K562 (cell line): ENCODE measurements around the gene MRFAP1. TPM values are rescaled to one million over a fixed set of nuclear protein-coding genes. Genes with fewer than 3 reads are reported as not detected.
"Not testable (repeated sequence)": the region's sequence is repeated elsewhere in the genome, so short reads cannot be mapped to it uniquely, and the experiment has no call there.

Experiments
- ATAC-seq: fragments of 200-7000 bp; cut with Tn5 transposase; 3 replicates; pipeline ENCODE4 v1.9.1; 2020; ENCODE audit warnings: moderate library complexity
- BruUV-seq: library from RNA; stranded (reverse); fragments of 400-500 nt; replicated peaks from 2 replicates; lab custom pipeline; 2021; lab: Mats Ljungman, UMichigan
- CTCF ChIA-PET: fragments of 300-600 bp; formaldehyde crosslinking; extraction: SDS; loops from one replicate; lab custom pipeline; 2021; ENCODE audit warnings: low intra/inter-chr PET ratio; lab: Yijun Ruan, JAX
- POLR2A ChIA-PET: fragments of 300-600, 350-650 bp; sonication (Branson Sonifier 250); formaldehyde crosslinking; extraction: SDS; loops from one replicate; lab custom pipeline; 2021; ENCODE audit warnings: antibody characterized with exemption, inconsistent platforms; lab: Yijun Ruan, JAX
- DNase-seq, 4 experiments: peaks; one replicate each; pipeline versions ENCODE4 v3.0.0 to v3.0.0-alpha.2; 2011 to 2018; ENCODE audit warnings: low spot score in 3 of 4, mixed read lengths in 3 of 4; ENCODE audit errors: extremely low read depth in 1 of 4
- FAIRE-seq: peaks from 2 replicates; lab custom pipeline; 2011; peaks lifted over from hg19 to GRCh38; lab: Jason Lieb, UNC
- H2AFZ ChIP-seq: 2 replicates; pipeline ENCODE4 v1.6.0; 2011; ENCODE audit warnings: low read depth, low read length, control low read depth, inconsistent platforms
- H3K27ac ChIP-seq: fragments of 200-600 bp; 3 replicates; pipeline ENCODE4 v1.8.0; 2011; ENCODE audit warnings: low read depth, mild to moderate bottlenecking, control low read depth, inconsistent platforms, low read length, moderate library complexity, mixed read lengths; ENCODE audit errors: extremely low read depth
- H3K27me3 ChIP-seq, 2 experiments: fragments of 300-600 bp in 1 of 2; 2 replicates in 1 of 2; 3 replicates in 1 of 2; pipeline versions ENCODE4 v1.6.0 to v1.8.0; 2011; ENCODE audit warnings: inconsistent platforms in 2 of 2, low read length in 2 of 2, mild to moderate bottlenecking in 1 of 2, mixed read lengths in 1 of 2, moderate library complexity in 1 of 2; ENCODE audit not compliant: control insufficient read depth in 2 of 2, insufficient read depth in 2 of 2
- H3K36me3 ChIP-seq: fragments of 300-600 bp; 3 replicates; pipeline ENCODE4 v1.8.0; 2011; ENCODE audit warnings: mild to moderate bottlenecking, low read length, inconsistent platforms; ENCODE audit not compliant: control insufficient read depth, insufficient read depth
- H3K4me1 ChIP-seq, 2 experiments: fragments of 200-600 bp in 1 of 2; replicated peaks in 1 of 2; 2 replicates in 1 of 2; 3 replicates in 1 of 2; pipeline versions ENCODE4 v1.5.1 to v1.8.0; 2011; ENCODE audit warnings: inconsistent platforms in 2 of 2, low read length in 2 of 2, mild to moderate bottlenecking in 1 of 2, mixed read lengths in 1 of 2, moderate library complexity in 1 of 2; ENCODE audit not compliant: control insufficient read depth in 2 of 2, insufficient read depth in 2 of 2
- H3K4me2 ChIP-seq: 2 replicates; pipeline ENCODE4 v1.6.1; 2011; ENCODE audit warnings: low read length, control low read depth, inconsistent platforms, mixed read lengths; ENCODE audit not compliant: insufficient read depth
- H3K4me3 ChIP-seq: fragments of 200-600 bp; sonication (generic), shearing (Covaris generic); 2 replicates; pipeline ENCODE4 v1.5.1; 2016; ENCODE audit warnings: control low read depth, inconsistent platforms
- H3K79me2 ChIP-seq: fragments of 200-600 bp; 3 replicates; pipeline ENCODE4 v1.8.0; 2011; ENCODE audit warnings: low read length, inconsistent platforms; ENCODE audit not compliant: control insufficient read depth, insufficient read depth
- H3K9ac ChIP-seq, 2 experiments: 2 replicates each; pipeline versions ENCODE4 v1.6.0 to v1.6.1; 2011; ENCODE audit warnings: low read depth in 2 of 2, low read length in 2 of 2, control low read depth in 1 of 2, inconsistent platforms in 1 of 2, mild to moderate bottlenecking in 1 of 2, mixed read lengths in 1 of 2; ENCODE audit not compliant: insufficient read depth in 1 of 2
- H3K9me1 ChIP-seq: one replicate; pipeline ENCODE4 v1.6.0; 2011; ENCODE audit warnings: inconsistent platforms, mild to moderate bottlenecking, low read length, moderate library complexity; ENCODE audit not compliant: control insufficient read depth, insufficient read depth
- H3K9me3 ChIP-seq: replicated peaks from 2 replicates; pipeline ENCODE4 v1.5.1; 2011; ENCODE audit warnings: low read depth, low read length, inconsistent platforms; ENCODE audit not compliant: control insufficient read depth, insufficient read depth
- H4K20me1 ChIP-seq: replicated peaks from 2 replicates; pipeline ENCODE4 v1.6.1; 2011; ENCODE audit warnings: low read length, inconsistent platforms, mixed read lengths; ENCODE audit not compliant: control insufficient read depth, insufficient read depth
- ASH1L ChIP-seq: fragments of 450-650 bp; IDR thresholded peaks from 2 replicates; pipeline ENCODE4 v1.6.1; 2018; ENCODE audit warnings: borderline replicate concordance, mild to moderate bottlenecking, low read depth; ENCODE audit not compliant: partially characterized antibody
- CBX1 ChIP-seq: sonication (generic); IDR thresholded peaks from 2 replicates; pipeline ENCODE4 v1.6.1; 2016; ENCODE audit warnings: antibody characterized with exemption, low read depth, mild to moderate bottlenecking
- CC2D1A ChIP-seq: fragments of 450-650 bp; IDR thresholded peaks from 2 replicates; pipeline ENCODE4 v1.6.1; 2017; ENCODE audit warnings: mild to moderate bottlenecking
- ETV5 ChIP-seq: sonication (generic); formaldehyde crosslinking; IDR thresholded peaks from 2 replicates; pipeline ENCODE4 v1.4.0; 2020; ENCODE audit warnings: low read depth, mild to moderate bottlenecking, missing genetic modification reagents
- HLTF ChIP-seq: fragments of 450-650 bp; IDR thresholded peaks from 2 replicates; pipeline ENCODE4 v1.6.1; 2016
- LEF1 ChIP-seq: fragments of 450-650 bp; IDR thresholded peaks from 2 replicates; pipeline ENCODE4 v1.6.1; 2016; ENCODE audit warnings: mild to moderate bottlenecking
- MBD2 ChIP-seq: sonication (generic); IDR thresholded peaks from 2 replicates; pipeline ENCODE4 v1.6.1; 2016; ENCODE audit warnings: low read depth, borderline replicate concordance
- MTA3 ChIP-seq: fragments of 450-650 bp; formaldehyde crosslinking; IDR thresholded peaks from 2 replicates; pipeline ENCODE4 v1.6.1; 2017; ENCODE audit warnings: mild to moderate bottlenecking, borderline replicate concordance
- POLR2A ChIP-seq: fragments of 450-650 bp; conservative IDR thresholded peaks from 2 replicates; pipeline ENCODE4 v1.6.1; 2016
- RBM25 ChIP-seq: fragments of 200-400 bp; formaldehyde crosslinking; IDR thresholded peaks from 2 replicates; pipeline ENCODE4 v1.6.1; 2018; ENCODE audit warnings: low read length, low read depth, moderate library complexity; ENCODE audit not compliant: severe bottlenecking
- TRIM24 ChIP-seq, 2 experiments: fragments of 450-650 bp; IDR thresholded peaks; 2 replicates each; pipeline ENCODE4 v1.6.1; 2016
- ZBTB17 ChIP-seq: fragments of 450-650 bp; formaldehyde crosslinking; IDR thresholded peaks from 2 replicates; pipeline ENCODE4 v1.4.0; 2020; ENCODE audit warnings: mild to moderate bottlenecking
- ZNF589 ChIP-seq: fragments of 200-800 bp; sonication (Bioruptor generic); IDR thresholded peaks from 2 replicates; pipeline ENCODE4 v1.6.1; 2016; ENCODE audit warnings: low read depth, missing genetic modification characterization, missing compliant biosample characterization
- WGBS: fragments of 100-300 bp; shearing (Covaris generic); methylation state at CpG from one replicate; pipeline ENCODE4 v1.1.6; 2016; ENCODE audit warnings: low coverage, mixed read lengths; ENCODE audit not compliant: insufficient coverage; ENCODE audit errors: missing lambda C conversion rate; 5-methylcytosine and 5-hydroxymethylcytosine counted together
- in situ Hi-C: fragments of 300-500 bp; cut with MboI; formaldehyde crosslinking; loops from 4 replicates; pipeline ENCODE4 v1.15.0; 2018; ENCODE audit warnings: inconsistent platforms, mixed read lengths
- intact Hi-C: fragments of 100-400 bp; cut with micrococcal nuclease; formaldehyde crosslinking; loops from 2 replicates; pipeline ENCODE4 v1.14.2; 2022
- polyA plus RNA-seq, 8 experiments: library from polyadenylated mRNA; depleted of rRNA in 4 of 8; stranded (reverse) in 5 of 8; unstranded in 3 of 8; fragments of >200 nt; fragmentation: Nextera tagmentation in 2 of 8; fragmentation: Illumina TruSeq in 1 of 8; extraction: Ambion mirVana in 2 of 8; extraction: Trizol in 1 of 8; gene quantifications; 2 replicates each; pipeline versions ENCODE4 v1.2.1 to v1.2.3, GENCODE V29; 2011 to 2014; ENCODE audit warnings: inconsistent platforms in 1 of 8, missing spikeins in 1 of 8
- total RNA-seq, 7 experiments: library from RNA; depleted of rRNA in 6 of 7; stranded (reverse); fragments of >200 nt in 6 of 7; fragmentation: Illumina TruSeq in 2 of 7; extraction: Trizol in 2 of 7; gene quantifications; 2 replicates each; pipeline versions ENCODE4 v1.2.1 to v1.2.3, GENCODE V29; 2011 to 2021; ENCODE audit warnings: low replicate concordance in 1 of 7
- TF ChIP-seq, protein P1 (sequence below): fragments of 450-650 bp; IDR thresholded peaks from 2 replicates; pipeline ENCODE4 v1.6.1; 2014; ENCODE audit warnings: low read depth, mild to moderate bottlenecking, moderate library complexity, borderline replicate concordance

The MRFAP1 gene
- total and polyA plus RNA-seq, 9 of the 15 experiments (the other 6 are each of a cell fraction or from before 2014, with no cell fraction given) = 46.0 to 270 (median 151) TPM

DNA sequence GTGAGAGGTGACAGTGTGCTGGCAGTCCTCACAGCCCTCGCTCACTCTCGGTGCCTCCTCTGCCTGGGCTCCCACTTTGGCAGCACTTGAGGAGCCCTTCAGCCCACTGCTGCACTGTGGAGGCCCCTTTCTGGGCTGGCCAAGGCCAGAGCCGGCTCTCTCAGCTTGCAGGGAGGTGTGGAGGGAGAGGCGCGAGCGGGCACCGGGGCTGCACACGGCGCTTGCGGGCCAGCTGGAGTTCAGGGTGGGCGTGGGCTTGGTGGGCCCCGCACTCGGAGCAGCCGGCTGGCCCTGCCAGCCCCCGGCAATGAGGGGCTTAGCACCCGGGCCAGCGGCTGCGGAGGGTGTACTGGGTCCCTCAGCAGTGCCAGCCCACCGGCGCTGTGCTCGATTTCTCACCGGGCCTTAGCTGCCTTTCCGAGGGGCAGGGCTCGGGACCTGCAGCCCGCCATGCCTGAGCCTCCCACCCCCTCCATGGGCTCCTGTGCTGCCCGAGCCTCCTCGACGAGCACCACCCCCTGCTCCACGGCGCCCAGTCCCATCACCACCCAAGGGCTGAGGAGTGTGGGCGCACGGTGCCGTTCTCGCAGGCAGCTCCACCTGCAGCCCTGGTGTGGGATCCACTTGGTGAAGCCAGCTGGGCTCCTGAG, 32.2 kb downstream of the MRFAP1 start:
- in situ Hi-C loops = not testable (repeated sequence)
- POLR2A ChIA-PET = interaction anchor here (0.7 to 5.4 kb wide), 17 partner anchors 8 to 240 kb away, joined by 3 to 40 read pairs (median 8); partner anchors contain the start of genes MAN2B2, MRFAP1 and S100P
- 95% methylated on average over 8 of the region's 34 CpGs for WGBS

DNA sequence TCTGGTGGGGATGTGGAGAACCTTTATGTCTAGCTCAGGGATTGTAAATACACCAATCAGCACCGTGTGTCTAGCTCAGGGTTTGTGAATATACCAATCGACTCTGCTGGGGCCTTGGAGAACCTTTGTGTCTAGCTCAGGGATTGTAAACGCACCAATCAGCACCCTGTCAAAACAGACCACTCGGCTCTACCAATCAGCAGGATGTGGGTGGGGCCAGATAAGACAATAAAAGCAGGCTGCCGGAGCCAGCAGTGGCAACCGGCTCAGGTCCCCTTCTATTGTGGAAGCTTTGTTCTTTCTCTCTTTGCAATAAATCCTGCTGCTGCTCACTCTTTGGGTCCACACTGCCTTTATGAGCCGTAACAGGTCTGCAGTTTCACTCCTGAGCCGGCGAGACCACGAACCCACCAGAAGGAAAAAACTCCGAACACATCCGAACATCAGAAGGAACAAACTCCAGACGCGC, 32.7 kb downstream of the MRFAP1 start:
- ATAC-seq (peak; percentile 33), DNase-seq (peak in 1 of 4 experiments; percentile 76)
- H3K4me1 ChIP-seq = peaks cover 26 to 33% of the 10 kb centered on the region in 2 experiments
- H3K4me3 ChIP-seq = peak overlapping the region; percentile 95
- ChIA-PET CTCF (interaction anchor here (0.7 to 0.8 kb wide), 2 partner anchors 45 to 854 kb away, joined by 3 read pairs; no protein-coding TSS in a partner anchor), POLR2A (interaction anchor here (0.7 to 5.4 kb wide), 19 partner anchors 8 to 239 kb away, joined by 3 to 40 read pairs (median 7); partner anchors contain the start of genes MAN2B2, MRFAP1 and S100P)
- FAIRE-seq, H3K9me1 ChIP-seq, H3K9me3 ChIP-seq, in situ Hi-C loops, intact Hi-C loops, H3K27me3 ChIP-seq: not testable (repeated sequence)
- peaks cover 40% of the 10 kb centered on the region for H3K79me2 ChIP-seq
- H3K9ac ChIP-seq = peak overlapping the region; percentile 90 to 96; a peak in 3 of 4 replicates
- peak overlapping the region; percentile 99 for H3K27ac ChIP-seq
- peak overlapping the region; percentile 90 for H3K4me2 ChIP-seq
- WGBS = 14% methylated on average over 10 of the region's 14 CpGs
- peaks cover 28% of the 10 kb centered on the region; the same call in 1 of the 2 replicates for H4K20me1 ChIP-seq
- H3K36me3 ChIP-seq = peaks cover 31% of the 10 kb centered on the region
- BruUV-seq = TSS peak; percentile 96
- peak overlapping the region; percentile 98 for H2AFZ ChIP-seq
- TF ChIP-seq MTA3 (peak; percentile 98), ASH1L (peak; percentile 78), RBM25 (peak; percentile 42), LEF1 (peak; percentile 38; the same call in 1 of the 2 replicates), POLR2A (peak; percentile 100), ZNF589 (CRISPR knock-in tag) (0 out of 2 replicates have a peak, but pooled peaks have one; percentile 17), ETV5 (CRISPR knock-in tag) (peak; percentile 73), MBD2 (peak; percentile 80), HLTF (peak; percentile 68; the same call in 1 of the 2 replicates), CC2D1A (peak; percentile 89), ZBTB17 (CRISPR knock-in tag) (0 out of 2 replicates have a peak, but pooled peaks have one; percentile 12), CBX1 (peak; percentile 95)
- TF ChIP-seq, protein P1, sequence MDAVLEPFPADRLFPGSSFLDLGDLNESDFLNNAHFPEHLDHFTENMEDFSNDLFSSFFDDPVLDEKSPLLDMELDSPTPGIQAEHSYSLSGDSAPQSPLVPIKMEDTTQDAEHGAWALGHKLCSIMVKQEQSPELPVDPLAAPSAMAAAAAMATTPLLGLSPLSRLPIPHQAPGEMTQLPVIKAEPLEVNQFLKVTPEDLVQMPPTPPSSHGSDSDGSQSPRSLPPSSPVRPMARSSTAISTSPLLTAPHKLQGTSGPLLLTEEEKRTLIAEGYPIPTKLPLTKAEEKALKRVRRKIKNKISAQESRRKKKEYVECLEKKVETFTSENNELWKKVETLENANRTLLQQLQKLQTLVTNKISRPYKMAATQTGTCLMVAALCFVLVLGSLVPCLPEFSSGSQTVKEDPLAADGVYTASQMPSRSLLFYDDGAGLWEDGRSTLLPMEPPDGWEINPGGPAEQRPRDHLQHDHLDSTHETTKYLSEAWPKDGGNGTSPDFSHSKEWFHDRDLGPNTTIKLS = peak; percentile 86; the same call in 1 of the 2 replicates

More for the DNA sequence above, 32.2 kb downstream of the MRFAP1 start:
- H3K4me1 ChIP-seq = peaks cover 26 to 33% of the 10 kb centered on the region in 2 experiments
- ATAC-seq, H3K9me1 ChIP-seq, CTCF ChIA-PET, intact Hi-C loops, H3K9ac ChIP-seq, H3K4me2 ChIP-seq, FAIRE-seq, BruUV-seq, H3K4me3 ChIP-seq, H3K27me3 ChIP-seq, H3K9me3 ChIP-seq, DNase-seq: not testable (repeated sequence)
- H3K36me3 ChIP-seq = peaks cover 29% of the 10 kb centered on the region
- H2AFZ ChIP-seq = 0 out of 2 replicates have a peak overlapping the region, but pooled peaks have one; percentile 56
- peaks cover 38% of the 10 kb centered on the region for H3K79me2 ChIP-seq
- TF ChIP-seq CBX1 (0 out of 2 replicates have a peak, but pooled peaks have one; percentile 46), TRIM24 (IDR thresholded peaks at IDR 0.05) (0 out of 4 replicates have a peak, but pooled peaks of 1 of the 2 experiments have one; percentile 42)
- H4K20me1 ChIP-seq = peaks cover 28% of the 10 kb centered on the region; the same call in 1 of the 2 replicates
- H3K27ac ChIP-seq = peak overlapping the region; percentile 56
